GM12891 (cell line): Measurements from ENCODE around the gene CBFA2T3.

Experiments
- PAX5 ChIP-seq: IDR thresholded peaks from 2 replicates; pipeline ENCODE4 v1.6.1; 2011; ENCODE audit warnings: low read length, moderate library complexity, mild to moderate bottlenecking; ENCODE audit not compliant: insufficient read depth, severe bottlenecking
- POLR2A ChIP-seq: IDR thresholded peaks from 2 replicates; pipeline ENCODE4 v1.6.1; 2011; ENCODE audit warnings: low read depth, low read length, control low read depth
- POLR2AphosphoS5 ChIP-seq: IDR thresholded peaks from 2 replicates; pipeline ENCODE4 v1.6.1; 2011; ENCODE audit warnings: low read depth, low read length, control low read depth
- TAF1 ChIP-seq: IDR thresholded peaks from 2 replicates; pipeline ENCODE4 v1.6.1; 2011; ENCODE audit warnings: low read depth, low read length, control low read depth

GRCh38 chr16:88961011-88961410, 16.0 kb downstream of the CBFA2T3 start:
- no peak for TF ChIP-seq POLR2A
- no peak for TF ChIP-seq TAF1
- TF ChIP-seq PAX5, result no peak
- no peak for TF ChIP-seq POLR2AphosphoS5
